Cortex of kidney (tissue), 1 donor: ENCODE results near the gene TLR8.

ENCODE experiments used
- DNase-seq: peaks from one replicate; lab custom pipeline; 2025; lab: John Stamatoyannopoulos, UW

Gene TLR8

GRCh38 chrX:12906046-12906761 is at the start of gene TLR8:
TSS of gene TLR8 (plus strand) at chrX:12906620. CDS start at chrX:12906707, 87 bp downstream.
- no peak for DNase-seq

GRCh38 chrX:12865359-12865758 is 41.1 kb upstream of the TLR8 start:
- DNase-seq = no peak

- DNase-seq = no peak
Observed at GRCh38 chrX:12866451-12867377, 39.7 kb upstream of the TLR8 start, which contains the start of gene TLR7. TSS of gene TLR7 (plus strand) at chrX:12867072. CDS start at chrX:12867579, 507 bp downstream.

GRCh38 chrX:12867685-12868084 is 38.7 kb upstream of the TLR8 start:
- no peak for DNase-seq

GRCh38 chrX:12868747-12869146 is 37.7 kb upstream of the TLR8 start:
- no peak for DNase-seq

- DNase-seq = no peak
Observed at GRCh38 chrX:12871257-12871656, 35.2 kb upstream of the TLR8 start.

- DNase-seq = no peak
Observed at GRCh38 chrX:12872741-12873140, 33.7 kb upstream of the TLR8 start.

GRCh38 chrX:12874581-12874980 is 31.8 kb upstream of the TLR8 start:
- no peak for DNase-seq

GRCh38 chrX:12877386-12877785 is 29.0 kb upstream of the TLR8 start:
- no peak for DNase-seq

- no peak for DNase-seq
Observed at GRCh38 chrX:12878536-12878935, 27.9 kb upstream of the TLR8 start.

- no peak for DNase-seq
Observed at GRCh38 chrX:12881914-12882313, 24.5 kb upstream of the TLR8 start.

- DNase-seq = no peak
Observed at GRCh38 chrX:12885508-12885907, 20.9 kb upstream of the TLR8 start.

- DNase-seq = no peak
Observed at GRCh38 chrX:12886545-12886944, 19.9 kb upstream of the TLR8 start.

GRCh38 chrX:12887141-12887540 is 19.3 kb upstream of the TLR8 start:
- DNase-seq = no peak

- DNase-seq = no peak
Observed at GRCh38 chrX:12887767-12888166, 18.7 kb upstream of the TLR8 start.

GRCh38 chrX:12890467-12890866 is 16.0 kb upstream of the TLR8 start:
- DNase-seq = no peak

- no peak for DNase-seq
Observed at GRCh38 chrX:12891171-12891570, 15.2 kb upstream of the TLR8 start.

- no peak for DNase-seq
Observed at GRCh38 chrX:12891915-12892506, 14.4 kb upstream of the TLR8 start.

GRCh38 chrX:12892716-12893115 is 13.7 kb upstream of the TLR8 start:
- no peak for DNase-seq

GRCh38 chrX:12894074-12895030 is 12.1 kb upstream of the TLR8 start:
- DNase-seq = no peak

- no peak for DNase-seq
Observed at GRCh38 chrX:12895866-12896265, 10.6 kb upstream of the TLR8 start.
